Cardiac muscle cell (in vitro differentiated cells and primary cell): Measurements from ENCODE around the gene INTS15. TPM values are rescaled to one million over a fixed set of nuclear protein-coding genes. Genes with fewer than 3 reads are reported as not detected.

ENCODE experiments used
- DNase-seq, 2 donors: peaks; one replicate each; pipeline versions ENCODE4 v3.0.0 to v3.0.0-alpha.2; 2010 to 2017; ENCODE audit warnings: low read depth in 1 of 2, low spot score in 1 of 2
- H3K27ac ChIP-seq: fragments of 200-600 bp; sonication (generic); 2 replicates; pipeline ENCODE4 v1.5.1; 2016
- H3K27me3 ChIP-seq: fragments of 200-600 bp; sonication (generic); 2 replicates; pipeline ENCODE4 v1.6.0; 2016; ENCODE audit warnings: control low read depth
- H3K36me3 ChIP-seq: fragments of 200-600 bp; sonication (generic); 2 replicates; pipeline ENCODE4 v1.5.1; 2016; ENCODE audit warnings: control low read depth
- H3K4me1 ChIP-seq: fragments of 200-600 bp; sonication (generic); 2 replicates; pipeline ENCODE4 v1.8.1; 2017; ENCODE audit warnings: low read depth, mild to moderate bottlenecking, mixed run types
- H3K4me3 ChIP-seq: fragments of 200-600 bp; sonication (generic); 2 replicates; pipeline ENCODE4 v1.5.1; 2016; ENCODE audit warnings: mild to moderate bottlenecking
- H3K9me3 ChIP-seq: fragments of 200-600 bp; sonication (generic); 2 replicates; pipeline ENCODE4 v1.5.1; 2017; ENCODE audit warnings: low read depth, mild to moderate bottlenecking, control low read depth
- polyA plus RNA-seq: library from polyadenylated mRNA; unstranded; fragments of >200 nt; fragmentation: Nextera tagmentation; extraction: Ambion mirVana; gene quantifications from 2 replicates; pipeline ENCODE4 v1.2.1, GENCODE V29; 2016
- total RNA-seq: library from RNA; depleted of rRNA; stranded (reverse); fragments of >200 nt; gene quantifications from 2 replicates; pipeline ENCODE4 v1.2.3, GENCODE V29; 2016
- TF ChIP-seq, protein P1 (sequence below): IDR thresholded peaks from 2 replicates; pipeline ENCODE4 v1.5.1; 2012; ENCODE audit warnings: low read depth, mild to moderate bottlenecking, low read length

INTS15 gene
- total and polyA plus RNA-seq, 2 experiments from 2014 or later: 25.9 to 37.8 TPM

DNA sequence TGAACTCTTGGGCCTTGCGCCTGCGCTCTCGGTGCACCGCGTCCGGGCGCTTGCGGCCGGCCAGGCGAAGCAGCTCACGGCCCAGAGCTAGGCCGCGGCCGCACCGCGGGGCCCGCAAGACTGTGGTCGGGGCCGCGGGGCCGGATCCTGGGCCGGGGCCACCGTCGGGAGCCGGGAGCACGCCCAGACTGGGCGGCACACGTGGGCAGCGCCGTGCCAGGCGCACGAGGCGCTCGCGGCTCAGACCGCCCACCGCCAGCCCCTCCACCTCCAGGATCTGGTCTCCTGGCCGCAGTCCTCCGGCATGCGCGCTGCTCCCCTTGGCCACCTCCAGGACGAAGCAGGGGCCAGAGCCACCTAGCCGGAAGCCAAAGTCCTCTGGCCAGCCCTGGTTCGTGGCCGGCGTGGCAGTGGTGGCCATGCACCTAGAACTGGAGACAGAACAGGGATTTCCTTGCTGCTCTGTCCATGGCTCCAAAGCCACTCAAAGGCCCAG is 38.8 kb upstream of the INTS15 start, which contains the start of gene GRID2IP:
Gene GRID2IP (minus strand): TSS at position 446 of the 496 bp plus-strand sequence. CDS start 25 bp downstream, at position 421.
- TF ChIP-seq, protein P1, sequence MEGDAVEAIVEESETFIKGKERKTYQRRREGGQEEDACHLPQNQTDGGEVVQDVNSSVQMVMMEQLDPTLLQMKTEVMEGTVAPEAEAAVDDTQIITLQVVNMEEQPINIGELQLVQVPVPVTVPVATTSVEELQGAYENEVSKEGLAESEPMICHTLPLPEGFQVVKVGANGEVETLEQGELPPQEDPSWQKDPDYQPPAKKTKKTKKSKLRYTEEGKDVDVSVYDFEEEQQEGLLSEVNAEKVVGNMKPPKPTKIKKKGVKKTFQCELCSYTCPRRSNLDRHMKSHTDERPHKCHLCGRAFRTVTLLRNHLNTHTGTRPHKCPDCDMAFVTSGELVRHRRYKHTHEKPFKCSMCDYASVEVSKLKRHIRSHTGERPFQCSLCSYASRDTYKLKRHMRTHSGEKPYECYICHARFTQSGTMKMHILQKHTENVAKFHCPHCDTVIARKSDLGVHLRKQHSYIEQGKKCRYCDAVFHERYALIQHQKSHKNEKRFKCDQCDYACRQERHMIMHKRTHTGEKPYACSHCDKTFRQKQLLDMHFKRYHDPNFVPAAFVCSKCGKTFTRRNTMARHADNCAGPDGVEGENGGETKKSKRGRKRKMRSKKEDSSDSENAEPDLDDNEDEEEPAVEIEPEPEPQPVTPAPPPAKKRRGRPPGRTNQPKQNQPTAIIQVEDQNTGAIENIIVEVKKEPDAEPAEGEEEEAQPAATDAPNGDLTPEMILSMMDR: no peak
- Histone ChIP-seq H3K9me3 (no peaks in the 10 kb centered on the region), H3K36me3 (no peaks in the 10 kb centered on the region), H3K27me3 (no peaks in the 10 kb centered on the region), H3K4me3 (no peak within 1 kb of the TSS), H3K4me1 (no peaks in the 10 kb centered on the region), H3K27ac (no peak within 1 kb of the TSS)
- DNase-seq: no peak

DNA sequence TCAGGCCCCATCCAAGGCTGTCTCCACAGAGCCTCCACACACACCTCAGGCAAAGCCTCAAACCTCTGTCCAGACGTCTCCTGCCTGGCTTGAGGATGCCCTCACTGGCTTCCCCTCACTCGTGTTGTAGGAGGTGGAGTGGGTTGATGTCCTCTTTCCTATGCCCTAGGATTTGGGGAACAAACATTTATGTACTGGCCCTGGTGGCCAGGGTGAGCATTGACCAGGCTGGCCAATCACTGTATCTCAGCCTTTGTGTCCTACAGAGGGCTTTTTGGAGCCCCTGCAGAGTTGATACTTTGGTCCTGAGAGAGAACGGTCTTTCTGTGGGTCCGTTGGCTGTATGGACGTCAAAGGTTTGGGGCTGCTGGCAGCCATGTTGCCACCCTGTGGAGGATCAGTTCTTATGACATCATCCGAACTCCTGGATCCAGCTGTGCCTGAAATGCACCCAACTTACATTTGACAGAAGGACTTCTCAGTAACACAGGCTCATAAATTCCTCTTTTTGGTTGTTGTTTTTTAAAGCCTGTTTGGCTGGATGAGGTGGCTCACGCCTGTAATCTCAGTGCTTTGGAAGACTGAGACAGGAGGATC is 36.3 kb upstream of the INTS15 start:
- no peak for DNase-seq
- no peaks in the 10 kb centered on the region for H3K27me3 ChIP-seq

GRCh38 chr7:6554848-6555247 is 35.0 kb upstream of the INTS15 start:
- Histone ChIP-seq H3K4me3 (no peak overlapping the region), H3K36me3 (no peaks in the 10 kb centered on the region), H3K4me1 (no peaks in the 10 kb centered on the region), H3K27ac (no peak overlapping the region), H3K9me3 (no peaks in the 10 kb centered on the region), H3K27me3 (no peaks in the 10 kb centered on the region)
- DNase-seq: no peak
- TF ChIP-seq, protein P1: no peak

More for the DNA sequence above, 36.3 kb upstream of the INTS15 start:
- no peak overlapping the region for H3K27ac ChIP-seq
- TF ChIP-seq, protein P1: no peak
- no peaks in the 10 kb centered on the region for H3K36me3 ChIP-seq
- H3K4me3 ChIP-seq: no peak overlapping the region
- no peaks in the 10 kb centered on the region for H3K9me3 ChIP-seq
- no peaks in the 10 kb centered on the region for H3K4me1 ChIP-seq

GRCh38 chr7:6556196-6556595 is 33.6 kb upstream of the INTS15 start:
- no peaks in the 10 kb centered on the region for H3K36me3 ChIP-seq
- H3K27me3 ChIP-seq: no peaks in the 10 kb centered on the region
- TF ChIP-seq, protein P1: no peak
- H3K4me3 ChIP-seq: no peak overlapping the region
- H3K9me3 ChIP-seq: no peaks in the 10 kb centered on the region
- H3K4me1 ChIP-seq: no peaks in the 10 kb centered on the region
- H3K27ac ChIP-seq: no peak overlapping the region
- DNase-seq: no peak

GRCh38 chr7:6558837-6559236 is 31.0 kb upstream of the INTS15 start:
- no peaks in the 10 kb centered on the region for H3K27me3 ChIP-seq
- no peaks in the 10 kb centered on the region for H3K36me3 ChIP-seq
- DNase-seq: peak; percentile 53 to 69
- H3K4me1 ChIP-seq: no peaks in the 10 kb centered on the region
- no peaks in the 10 kb centered on the region for H3K9me3 ChIP-seq
- no peak overlapping the region for H3K4me3 ChIP-seq
- TF ChIP-seq, protein P1: peak; percentile 61
- no peak overlapping the region for H3K27ac ChIP-seq
